Activated T-cell treated with anti-CD3 and anti-CD28 coated beads, Interleukin-2, amount 50 U/mL, for 1 hour (primary cell): ENCODE data around the gene LRP1B.

Source experiments
- DNase-seq: peaks from one replicate; pipeline ENCODE4 v3.0.0-alpha.2; 2020

LRP1B gene

GRCh38 chr2:141062031-141062430 lies 1068.8 kb downstream of the LRP1B start:
- no peak for DNase-seq

GRCh38 chr2:141058556-141058955 lies 1072.3 kb downstream of the LRP1B start:
- DNase-seq = no peak

GRCh38 chr2:141055531-141055930 lies 1075.3 kb downstream of the LRP1B start:
- DNase-seq = no peak

GRCh38 chr2:141048951-141049350 lies 1081.9 kb downstream of the LRP1B start:
- no peak for DNase-seq

- DNase-seq = no peak
These were observed 1089.5 kb downstream of the LRP1B start for GRCh38 chr2:141041281-141041680.

- DNase-seq = no peak
These were observed 1092.5 kb downstream of the LRP1B start for GRCh38 chr2:141038341-141038740.

GRCh38 chr2:141037361-141037760 lies 1093.5 kb downstream of the LRP1B start:
- DNase-seq = no peak

- no peak for DNase-seq
These were observed 1094.9 kb downstream of the LRP1B start for GRCh38 chr2:141035846-141036420.

- no peak for DNase-seq
These were observed 1101.3 kb downstream of the LRP1B start for GRCh38 chr2:141029428-141030078.

- DNase-seq = no peak
These were observed 1103.6 kb downstream of the LRP1B start for GRCh38 chr2:141027221-141027620.

GRCh38 chr2:141021611-141022010 lies 1109.2 kb downstream of the LRP1B start:
- DNase-seq = no peak

- DNase-seq = no peak
These were observed 1109.7 kb downstream of the LRP1B start for GRCh38 chr2:141021109-141021508.

GRCh38 chr2:141020346-141020745 lies 1110.5 kb downstream of the LRP1B start:
- DNase-seq = no peak

GRCh38 chr2:141015341-141016047 lies 1115.3 kb downstream of the LRP1B start:
- DNase-seq = no peak

GRCh38 chr2:141003967-141004657 lies 1126.7 kb downstream of the LRP1B start:
- no peak for DNase-seq

- DNase-seq = no peak
These were observed 1129.1 kb downstream of the LRP1B start for GRCh38 chr2:141001750-141002149.

GRCh38 chr2:140998577-140998976 lies 1132.2 kb downstream of the LRP1B start:
- DNase-seq = no peak

GRCh38 chr2:140998017-140998416 lies 1132.8 kb downstream of the LRP1B start:
- DNase-seq = no peak

GRCh38 chr2:140994856-140995255 lies 1136.0 kb downstream of the LRP1B start:
- no peak for DNase-seq

GRCh38 chr2:140990416-140990815 lies 1140.4 kb downstream of the LRP1B start:
- DNase-seq = no peak

- no peak for DNase-seq
These were observed 1142.2 kb downstream of the LRP1B start for GRCh38 chr2:140988597-140988996.

GRCh38 chr2:140986456-140986855 lies 1144.4 kb downstream of the LRP1B start:
- DNase-seq = no peak

- no peak for DNase-seq
These were observed 1155.6 kb downstream of the LRP1B start for GRCh38 chr2:140975237-140975636.

- DNase-seq = no peak
These were observed 1158.1 kb downstream of the LRP1B start for GRCh38 chr2:140972724-140973123.
